ENCODE results near the gene GGT5.
"Not testable (repeated sequence)": the region's sequence is repeated elsewhere in the genome, so short reads cannot be mapped to it uniquely, and the experiment has no call there.

Gene GGT5

GRCh38 chr22:24232124-24232523 is 12.8 kb downstream of the GGT5 start:
- DNase-seq (ENCODE audit: low read depth) = no peak

- no peak for DNase-seq (ENCODE audit: low read depth)
Observed at GRCh38 chr22:24231706-24232105, 13.2 kb downstream of the GGT5 start.

- DNase-seq (ENCODE audit: low read depth) = no peak
Observed at GRCh38 chr22:24230911-24231656, 13.8 kb downstream of the GGT5 start.

GRCh38 chr22:24225951-24226350 is 18.9 kb downstream of the GGT5 start:
- DNase-seq (ENCODE audit: low read depth) = no peak

- DNase-seq (ENCODE audit: low read depth) = no peak
Observed at GRCh38 chr22:24225044-24225601, 19.8 kb downstream of the GGT5 start.

- DNase-seq (ENCODE audit: low read depth) = no peak
Observed at GRCh38 chr22:24224468-24224867, 20.4 kb downstream of the GGT5 start.

GRCh38 chr22:24219750-24220149 is 25.1 kb downstream of the GGT5 start:
- DNase-seq (ENCODE audit: low read depth) = no peak

GRCh38 chr22:24217384-24217783 is 27.5 kb downstream of the GGT5 start:
- DNase-seq (ENCODE audit: low read depth) = no peak

GRCh38 chr22:24216541-24217209 is 28.2 kb downstream of the GGT5 start:
- DNase-seq (ENCODE audit: low read depth) = no peak

GRCh38 chr22:24214467-24215285 is 30.2 kb downstream of the GGT5 start:
- DNase-seq (ENCODE audit: low read depth) = no peak

- not testable (repeated sequence) for DNase-seq (ENCODE audit: low read depth)
Observed at GRCh38 chr22:24213111-24213510, 31.8 kb downstream of the GGT5 start.

GRCh38 chr22:24211716-24212115 is 33.2 kb downstream of the GGT5 start:
- DNase-seq (ENCODE audit: low read depth) = not testable (repeated sequence)

- not testable (repeated sequence) for DNase-seq (ENCODE audit: low read depth)
Observed at GRCh38 chr22:24210409-24210808, 34.5 kb downstream of the GGT5 start.

GRCh38 chr22:24209687-24210086 is 35.2 kb downstream of the GGT5 start:
- no peak for DNase-seq (ENCODE audit: low read depth)

GRCh38 chr22:24209016-24209415 is 35.9 kb downstream of the GGT5 start:
- no peak for DNase-seq (ENCODE audit: low read depth)

- DNase-seq (ENCODE audit: low read depth) = peak; percentile 80
Observed at GRCh38 chr22:24208012-24208749, 36.7 kb downstream of the GGT5 start.

GRCh38 chr22:24207264-24208011 is 37.4 kb downstream of the GGT5 start:
- no peak for DNase-seq (ENCODE audit: low read depth)

GRCh38 chr22:24206460-24207263 is 38.2 kb downstream of the GGT5 start:
- DNase-seq (ENCODE audit: low read depth) = peak; percentile 30

GRCh38 chr22:24205438-24206195 is 39.3 kb downstream of the GGT5 start:
- no peak for DNase-seq (ENCODE audit: low read depth)

Data from HS-27A (cell line).